HAP-1 (cell line): ENCODE results near the gene TEKT5.
"Not testable (repeated sequence)": the region's sequence is repeated elsewhere in the genome, so short reads cannot be mapped to it uniquely, and the experiment has no call there.

ENCODE experiments used
- DNase-seq, 2 experiments: peaks; one replicate each; pipeline ENCODE4 v3.0.0-alpha.2; 2016 to 2020; ENCODE audit warnings: low spot score in 2 of 2
- H3K27me3 ChIP-seq: fragments of 250-450 bp; sonication (Bioruptor Pico); 2 replicates; pipeline ENCODE4 v1.5.1; 2020; ENCODE audit warnings: low read depth, mild to moderate bottlenecking, moderate library complexity
- H3K36me3 ChIP-seq: fragments of 250-450 bp; sonication (Bioruptor Pico); replicated peaks from 2 replicates; pipeline ENCODE4 v1.5.1; 2020; ENCODE audit warnings: mild to moderate bottlenecking
- H3K4me1 ChIP-seq: fragments of 250-450 bp; sonication (Bioruptor Pico); 2 replicates; pipeline ENCODE4 v1.5.1; 2020; ENCODE audit warnings: mild to moderate bottlenecking
- H3K4me3 ChIP-seq: fragments of 250-450 bp; sonication (Bioruptor Pico); 2 replicates; pipeline ENCODE4 v1.5.1; 2020; ENCODE audit warnings: mild to moderate bottlenecking, moderate library complexity
- H3K9me3 ChIP-seq: fragments of 250-450 bp; sonication (Bioruptor Pico); 2 replicates; pipeline ENCODE4 v1.5.1; 2020; ENCODE audit warnings: mild to moderate bottlenecking, moderate library complexity
- in situ Hi-C: fragments of 300-500 bp; cut with MboI; formaldehyde crosslinking; loops from 3 replicates; pipeline ENCODE4 v1.14.3; 2020; ENCODE audit warnings: low sequenced_read_pairs, inconsistent platforms, mixed read lengths

Gene TEKT5

DNA sequence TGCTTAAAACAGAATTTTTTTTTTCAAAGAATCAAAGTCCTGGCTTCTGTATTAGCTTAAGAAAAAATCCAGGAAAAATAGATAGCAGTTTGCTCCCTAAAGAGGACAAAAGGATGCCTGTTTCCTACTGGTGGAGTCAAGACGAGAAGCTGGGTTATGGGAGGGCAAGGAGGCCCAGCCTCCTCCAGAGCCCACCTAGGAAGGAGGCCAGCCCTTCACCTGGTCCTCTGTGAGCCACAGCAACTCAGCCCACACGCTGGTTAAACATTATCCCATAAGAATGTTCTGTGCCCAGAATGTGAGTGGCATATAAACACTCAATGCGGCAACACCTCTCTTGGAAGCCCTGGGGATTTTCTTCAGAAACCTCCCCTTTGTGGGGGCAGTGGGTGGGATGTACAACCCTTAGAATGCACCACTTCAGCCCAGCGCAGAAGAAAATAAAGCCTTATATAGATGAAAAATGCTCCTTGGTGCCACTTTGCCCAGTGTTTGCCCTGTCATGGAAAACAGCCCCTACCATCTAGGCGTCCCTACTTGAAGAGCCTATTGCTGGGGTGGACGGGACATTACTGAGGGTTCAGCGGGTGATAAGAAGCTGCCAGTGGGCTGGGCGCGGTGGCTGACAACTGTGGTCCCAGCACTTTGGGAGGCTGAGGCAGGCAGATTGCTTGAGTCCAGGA, 48.0 kb downstream of the TEKT5 start:
- H3K9me3 ChIP-seq: no peaks in the 10 kb centered on the region
- in situ Hi-C loops: no loop called here
- H3K36me3 ChIP-seq: no peaks in the 10 kb centered on the region
- no peak for DNase-seq
- no peaks in the 10 kb centered on the region for H3K27me3 ChIP-seq
- H3K4me1 ChIP-seq: peaks cover 7% of the 10 kb centered on the region
- no peak overlapping the region for H3K4me3 ChIP-seq

DNA sequence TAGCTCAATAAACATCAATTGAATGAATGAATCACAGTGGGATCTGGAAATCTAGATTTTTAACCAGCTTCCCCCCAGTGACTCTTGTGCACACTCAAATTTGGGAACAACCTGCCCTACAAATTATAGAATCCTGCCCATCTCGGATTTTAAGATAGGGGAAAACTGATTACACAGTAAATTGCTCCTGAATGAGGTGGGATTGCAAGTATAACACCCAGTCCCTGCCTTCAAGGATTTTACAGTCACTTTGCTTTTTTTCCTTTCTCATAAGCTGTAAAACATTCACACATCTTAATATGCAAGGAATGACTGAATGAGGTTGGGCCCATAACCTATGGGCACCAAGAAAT, 48.5 kb downstream of the TEKT5 start:
- H3K27me3 ChIP-seq: no peaks in the 10 kb centered on the region
- in situ Hi-C loops: no loop called here
- DNase-seq: no peak
- H3K4me1 ChIP-seq: peaks cover 7% of the 10 kb centered on the region
- no peaks in the 10 kb centered on the region for H3K36me3 ChIP-seq
- no peaks in the 10 kb centered on the region for H3K9me3 ChIP-seq
- no peak overlapping the region for H3K4me3 ChIP-seq

DNA sequence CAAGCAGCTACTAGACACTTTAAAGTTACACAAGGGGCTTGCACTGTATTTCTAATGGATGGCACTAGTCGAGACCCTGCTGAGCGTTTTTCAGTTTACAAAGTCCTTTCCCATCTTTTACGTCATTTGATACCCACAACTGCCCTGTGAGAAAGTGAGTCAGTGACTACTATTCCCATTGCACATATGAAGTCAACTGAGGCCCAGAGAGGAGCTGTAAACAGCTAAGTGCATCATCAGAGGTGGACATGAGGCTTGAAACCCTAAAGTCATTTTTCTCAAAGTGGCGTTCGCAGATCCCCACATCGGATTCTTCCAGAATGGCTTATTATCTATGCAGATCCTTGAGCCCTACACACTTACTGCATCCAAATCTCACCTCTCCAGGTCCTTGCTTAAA, 50.6 kb downstream of the TEKT5 start:
- Histone ChIP-seq H3K4me1 (peaks cover 7% of the 10 kb centered on the region), H3K36me3 (no peaks in the 10 kb centered on the region), H3K4me3 (no peak overlapping the region), H3K9me3 (no peaks in the 10 kb centered on the region), H3K27me3 (no peaks in the 10 kb centered on the region)
- no peak for DNase-seq
- in situ Hi-C loops: no loop called here

DNA sequence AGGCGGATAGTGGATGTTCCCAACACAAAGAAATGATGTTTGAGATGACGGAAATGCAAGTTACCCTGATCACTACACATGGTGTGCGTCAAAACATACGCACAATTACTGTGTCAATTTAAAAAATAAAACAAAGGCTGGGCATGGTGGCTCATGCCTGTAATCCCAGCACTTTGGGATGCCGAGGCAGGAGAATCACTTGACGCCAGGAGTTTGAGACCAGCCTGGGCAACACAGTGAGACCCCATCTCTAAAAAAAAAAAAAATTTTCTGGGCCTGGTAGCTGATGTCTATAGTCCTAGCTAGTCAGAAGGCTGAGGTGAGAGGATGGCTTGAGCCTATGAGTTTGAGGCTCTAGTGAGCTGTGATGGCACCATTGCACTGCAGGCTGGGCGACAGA, 51.8 kb downstream of the TEKT5 start:
- no peak for DNase-seq
- Histone ChIP-seq H3K9me3 (no peaks in the 10 kb centered on the region), H3K36me3 (no peaks in the 10 kb centered on the region), H3K4me3 (no peak overlapping the region), H3K27me3 (no peaks in the 10 kb centered on the region), H3K4me1 (peaks cover 7% of the 10 kb centered on the region)
- in situ Hi-C loops: no loop called here

DNA sequence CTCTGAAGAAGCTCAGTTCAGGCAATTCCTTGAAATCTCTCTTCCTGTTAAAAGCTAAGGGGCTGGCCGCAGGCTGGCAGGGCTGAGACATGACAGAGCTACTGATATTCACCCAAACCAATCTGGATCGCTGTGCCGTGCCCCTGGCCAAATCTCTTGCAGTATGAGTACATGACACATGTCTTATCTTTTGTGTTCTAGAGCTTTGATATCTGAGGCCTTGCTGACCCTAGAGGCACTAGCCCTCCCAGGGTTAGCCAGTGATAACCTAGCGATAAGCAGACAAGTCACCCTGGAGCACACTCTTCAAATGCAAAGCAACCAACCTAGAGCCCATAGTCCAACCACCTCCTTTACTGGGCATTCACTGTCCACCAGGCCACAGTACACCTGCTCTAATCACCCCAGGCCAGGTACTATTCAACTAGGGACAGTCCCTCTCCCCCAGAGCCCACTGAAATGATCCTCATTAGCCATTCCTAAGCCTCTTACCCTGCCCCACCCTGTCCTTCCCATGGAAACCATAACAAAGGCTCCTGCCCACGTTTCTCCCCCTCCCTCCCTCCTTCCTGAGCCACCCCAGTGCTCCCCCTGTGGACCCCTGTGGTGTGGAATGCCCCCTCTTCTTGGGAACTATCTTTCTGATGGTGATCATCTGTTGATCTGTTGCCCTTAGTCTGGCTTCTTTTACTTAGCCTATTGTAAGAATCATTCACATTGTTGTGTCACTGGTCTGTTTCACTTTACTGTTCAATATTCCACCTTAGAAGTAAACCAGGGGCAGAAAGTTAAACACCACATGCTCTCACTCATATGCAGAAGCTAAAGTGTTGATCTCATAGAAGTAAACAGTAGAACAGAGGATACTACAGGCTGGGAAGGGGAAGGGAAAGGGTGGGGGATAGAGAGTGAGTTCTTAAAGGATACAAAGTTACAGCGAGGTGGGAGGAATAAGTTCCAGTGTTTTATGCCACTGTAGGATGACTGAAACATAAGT, 52.5 kb downstream of the TEKT5 start:
- in situ Hi-C loops: no loop called here
- Histone ChIP-seq H3K4me1 (peaks cover 7% of the 10 kb centered on the region), H3K27me3 (no peaks in the 10 kb centered on the region), H3K4me3 (no peak overlapping the region), H3K36me3 (no peaks in the 10 kb centered on the region), H3K9me3 (no peaks in the 10 kb centered on the region)
- DNase-seq: no peak

DNA sequence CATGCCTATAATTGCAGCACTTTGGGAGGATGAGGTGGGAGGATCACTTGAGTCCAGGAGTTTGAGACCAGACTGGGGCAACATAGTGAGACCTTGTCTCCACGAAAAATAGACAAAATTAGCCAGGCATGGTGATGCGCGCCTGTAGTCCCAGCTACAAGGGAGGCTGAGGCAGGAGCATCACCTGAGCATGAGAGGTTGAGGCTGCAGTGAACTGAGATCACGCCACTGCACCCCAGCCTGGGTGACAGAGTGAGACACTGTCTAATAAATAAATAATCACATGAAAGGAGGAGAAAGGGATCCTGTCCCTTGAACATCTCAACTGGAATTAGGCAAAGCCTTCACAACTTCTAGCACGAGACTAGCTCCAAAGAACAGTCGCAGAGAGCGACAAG, 53.2 kb downstream of the TEKT5 start:
- H3K27me3 ChIP-seq: no peaks in the 10 kb centered on the region
- H3K9me3 ChIP-seq: no peaks in the 10 kb centered on the region
- peaks cover 7% of the 10 kb centered on the region for H3K4me1 ChIP-seq
- no peak for DNase-seq
- in situ Hi-C loops: no loop called here
- H3K4me3 ChIP-seq: no peak overlapping the region
- no peaks in the 10 kb centered on the region for H3K36me3 ChIP-seq

DNA sequence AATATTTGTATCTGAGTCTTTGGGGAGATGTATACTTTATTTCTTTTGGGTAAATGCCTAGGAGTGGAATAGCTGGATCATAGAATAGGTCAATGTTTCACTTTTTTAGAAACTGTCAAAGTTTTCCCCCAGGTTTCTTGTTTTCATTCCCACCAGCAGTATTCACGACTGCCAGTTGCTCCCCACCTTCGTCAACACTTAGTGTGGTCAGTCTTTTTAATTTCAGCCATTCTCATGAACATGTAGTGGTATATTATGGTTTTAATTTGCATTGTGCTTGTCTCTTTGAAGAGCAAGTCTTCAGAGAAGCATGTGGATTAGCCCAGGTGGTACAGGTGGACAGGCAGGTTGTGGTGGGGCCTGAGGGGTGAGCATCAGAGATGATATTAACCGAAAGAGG, 53.8 kb downstream of the TEKT5 start:
- peaks cover 7% of the 10 kb centered on the region for H3K4me1 ChIP-seq
- H3K27me3 ChIP-seq: no peaks in the 10 kb centered on the region
- DNase-seq: no peak
- H3K9me3 ChIP-seq: no peaks in the 10 kb centered on the region
- in situ Hi-C loops: no loop called here
- no peaks in the 10 kb centered on the region for H3K36me3 ChIP-seq
- no peak overlapping the region for H3K4me3 ChIP-seq

DNA sequence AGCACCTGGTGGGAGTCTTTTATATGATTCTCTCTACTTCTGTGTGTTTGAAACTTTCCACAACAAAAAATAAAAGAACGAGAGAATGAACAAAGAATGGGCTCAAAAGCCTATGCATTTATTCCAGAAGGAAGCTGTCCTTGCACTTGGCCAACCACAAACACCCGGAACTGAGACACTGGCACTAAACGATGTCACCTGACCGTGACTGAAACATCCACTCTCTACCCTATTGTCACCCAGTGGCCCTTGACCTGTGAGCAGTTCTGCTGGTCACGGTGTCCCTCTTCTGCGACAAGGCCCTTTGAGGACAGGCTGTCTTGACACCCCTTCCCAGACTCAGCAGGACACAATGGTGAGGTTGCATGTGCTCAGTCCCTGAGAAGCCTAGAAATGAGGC, 56.6 kb downstream of the TEKT5 start:
- no peaks in the 10 kb centered on the region for H3K36me3 ChIP-seq
- no peaks in the 10 kb centered on the region for H3K9me3 ChIP-seq
- H3K4me1 ChIP-seq: peaks cover 4% of the 10 kb centered on the region
- no peak for DNase-seq
- in situ Hi-C loops: no loop called here
- no peaks in the 10 kb centered on the region for H3K27me3 ChIP-seq
- no peak overlapping the region for H3K4me3 ChIP-seq

DNA sequence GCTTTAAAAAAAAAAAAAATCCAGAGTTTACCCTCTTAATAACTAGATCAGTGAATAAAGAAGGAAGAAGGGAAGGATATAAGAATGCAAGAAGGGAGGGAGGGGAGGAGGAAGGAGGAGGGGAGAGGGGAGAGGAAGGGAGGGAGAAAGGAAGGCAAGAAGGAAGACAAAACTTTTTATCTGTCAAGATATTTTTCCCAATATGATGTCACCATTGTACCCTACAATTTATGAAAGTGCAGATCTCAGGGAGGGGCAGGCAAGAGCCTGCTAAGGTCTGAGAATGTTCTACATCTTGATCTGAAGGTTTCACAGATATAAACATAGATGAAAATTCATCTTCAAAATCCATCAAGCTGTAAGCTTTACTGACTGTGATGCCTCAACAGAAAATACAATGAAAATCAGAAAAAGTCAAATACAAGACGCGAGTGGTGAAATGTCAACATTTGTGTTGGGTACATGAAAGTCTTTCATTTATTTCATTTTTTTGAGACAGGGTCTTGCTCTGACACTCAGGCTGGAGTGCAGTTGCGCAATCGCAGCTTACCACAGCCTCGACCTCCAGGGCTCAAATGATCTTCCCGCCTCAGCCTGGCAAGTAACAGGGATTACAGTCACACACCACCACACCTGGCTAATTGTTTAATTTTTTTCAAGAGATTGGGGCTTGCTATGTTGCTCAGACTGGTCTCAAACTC, 57.2 kb downstream of the TEKT5 start:
- H3K9me3 ChIP-seq: no peaks in the 10 kb centered on the region
- H3K4me3 ChIP-seq: no peak overlapping the region
- in situ Hi-C loops: no loop called here
- no peaks in the 10 kb centered on the region for H3K27me3 ChIP-seq
- peaks cover 3% of the 10 kb centered on the region for H3K4me1 ChIP-seq
- H3K36me3 ChIP-seq: no peaks in the 10 kb centered on the region
- DNase-seq: no peak

DNA sequence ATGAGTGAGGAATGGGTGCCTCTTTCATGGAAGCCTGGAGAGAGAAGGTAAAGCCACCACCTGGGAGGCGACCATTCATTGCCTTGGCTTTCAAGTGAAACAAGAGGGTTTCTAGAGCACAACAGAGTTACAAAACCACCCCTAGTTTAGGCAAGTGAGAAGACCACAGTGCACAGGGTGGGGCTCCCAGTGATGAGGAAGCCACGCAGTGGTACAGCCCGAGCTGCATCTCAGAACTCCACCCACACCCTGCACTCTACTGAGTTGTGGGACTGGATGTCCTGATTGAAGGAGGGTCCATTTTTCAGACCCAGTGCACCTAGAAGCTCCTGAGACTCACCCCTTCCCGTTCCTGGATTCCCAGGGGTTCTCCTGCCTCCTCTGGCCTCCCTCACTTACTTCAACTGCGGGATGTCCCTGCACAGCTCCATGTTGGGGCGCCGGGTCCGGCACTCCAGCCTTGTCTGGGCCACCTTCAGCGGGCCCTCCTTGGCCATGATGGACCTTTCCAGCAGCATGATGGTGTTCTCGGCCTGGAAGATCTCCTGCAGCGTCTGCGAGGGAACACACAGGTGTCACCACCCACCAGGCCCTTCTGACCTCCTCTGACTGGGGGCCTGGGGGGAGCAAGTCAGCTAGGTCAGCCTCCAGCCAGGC, 59.2 kb downstream of the TEKT5 start:
- no peak for DNase-seq
- no peaks in the 10 kb centered on the region for H3K27me3 ChIP-seq
- no peaks in the 10 kb centered on the region for H3K4me1 ChIP-seq
- no peaks in the 10 kb centered on the region for H3K9me3 ChIP-seq
- no peak overlapping the region for H3K4me3 ChIP-seq
- H3K36me3 ChIP-seq: no peaks in the 10 kb centered on the region
- in situ Hi-C loops: no loop called here

DNA sequence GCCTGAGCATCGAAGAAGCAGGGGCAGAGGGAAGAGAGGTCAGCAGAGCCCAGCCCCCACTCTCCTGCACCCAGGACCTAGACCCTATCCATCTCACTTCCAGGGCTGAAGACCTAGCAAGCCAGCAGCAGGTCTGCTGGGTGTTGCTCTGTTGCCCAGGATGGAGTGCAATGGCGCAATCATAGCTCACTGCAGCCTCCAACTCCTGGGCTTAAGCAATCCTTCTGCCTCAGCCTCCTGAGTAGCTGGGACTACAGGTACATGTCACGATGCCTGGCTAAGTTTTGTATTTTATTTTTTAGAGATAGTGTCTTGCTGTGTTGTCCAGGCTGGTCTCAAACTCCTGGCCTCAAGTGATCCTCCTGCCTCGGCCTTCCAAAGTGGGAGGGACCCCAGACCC, 61.3 kb downstream of the TEKT5 start:
- H3K4me1 ChIP-seq, H3K27me3 ChIP-seq, H3K4me3 ChIP-seq, DNase-seq, H3K36me3 ChIP-seq, H3K9me3 ChIP-seq, in situ Hi-C loops: not testable (repeated sequence)

DNA sequence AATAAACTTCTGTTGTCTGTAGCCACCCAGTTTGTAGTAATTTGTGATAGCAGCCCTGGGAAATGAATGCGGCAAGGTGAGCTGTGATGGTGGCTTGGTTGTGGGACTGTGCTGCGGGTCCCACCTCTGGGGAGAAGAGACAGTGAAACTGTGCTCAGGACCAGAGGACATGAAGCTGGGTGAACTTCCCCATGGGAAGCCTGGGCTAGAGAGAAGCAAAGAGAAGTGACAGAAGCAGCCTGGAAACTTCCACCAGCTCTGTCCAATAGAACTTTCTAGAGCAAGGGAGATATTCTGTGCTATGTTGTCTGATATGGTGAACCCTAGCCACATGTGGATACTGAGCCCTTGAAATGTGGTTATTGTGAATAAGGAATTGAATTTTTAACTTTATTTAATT, 62.8 kb downstream of the TEKT5 start:
- Histone ChIP-seq H3K27me3 (no peaks in the 10 kb centered on the region), H3K4me3 (no peak overlapping the region), H3K36me3 (no peaks in the 10 kb centered on the region)

DNA sequence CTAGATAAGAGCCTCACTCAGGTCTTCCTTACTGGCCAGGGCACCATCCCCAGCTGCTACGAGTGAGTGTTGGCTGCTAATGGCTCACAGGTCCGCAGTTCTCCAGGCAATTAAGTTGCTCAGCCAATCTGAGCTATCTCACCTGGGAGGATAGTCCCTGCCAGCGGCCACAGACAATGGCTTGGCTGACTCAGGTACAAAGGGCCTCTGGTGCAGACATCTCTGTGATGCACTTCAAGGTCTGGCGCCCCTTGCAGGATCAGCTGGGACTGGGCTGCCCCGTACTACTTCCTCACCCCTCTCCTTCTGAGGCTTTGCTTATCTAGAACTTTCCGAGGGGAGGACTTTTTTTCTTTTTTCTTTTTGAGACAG, 65.2 kb downstream of the TEKT5 start:
- DNase-seq: no peak
- Histone ChIP-seq H3K27me3 (no peaks in the 10 kb centered on the region), H3K36me3 (no peaks in the 10 kb centered on the region), H3K4me1 (no peaks in the 10 kb centered on the region), H3K4me3 (no peak overlapping the region), H3K9me3 (no peaks in the 10 kb centered on the region)
- in situ Hi-C loops: no loop called here

More for the DNA sequence above, 62.8 kb downstream of the TEKT5 start:
- Histone ChIP-seq H3K9me3 (no peaks in the 10 kb centered on the region), H3K4me1 (no peaks in the 10 kb centered on the region)
- in situ Hi-C loops: no loop called here
- no peak for DNase-seq
